SU-DHL-6 (cell line): ENCODE results near the gene CLN6.

ENCODE experiments used
- H2AFZ ChIP-seq: fragments of 200-600 bp; sonication (generic); 2 replicates; pipeline ENCODE4 v1.6.1; 2014; ENCODE audit warnings: low read depth, mild to moderate bottlenecking, moderate library complexity, mixed read lengths, antibody characterized with exemption, low read length; ENCODE audit not compliant: severe bottlenecking
- H3F3A ChIP-seq: fragments of 200-600 bp; shearing (Covaris generic); 2 replicates; pipeline ENCODE4 v1.6.0; 2016; ENCODE audit warnings: antibody characterized with exemption, mild to moderate bottlenecking; ENCODE audit not compliant: insufficient read depth
- H3K27ac ChIP-seq: fragments of 200-600 bp; sonication (generic); 2 replicates; pipeline ENCODE4 v1.5.1; 2016; ENCODE audit warnings: low read depth, mild to moderate bottlenecking, low read length, moderate library complexity, mixed read lengths
- H3K27me3 ChIP-seq: fragments of 200-600 bp; sonication (generic), shearing (Covaris generic); 2 replicates; pipeline ENCODE4 v1.6.0; 2014; ENCODE audit warnings: mild to moderate bottlenecking, low read length
- H3K36me3 ChIP-seq: fragments of 200-600 bp; sonication (generic); 2 replicates; pipeline ENCODE4 v1.6.1; 2014; ENCODE audit warnings: mild to moderate bottlenecking, low read length, mixed read lengths
- H3K4me2 ChIP-seq: fragments of 300-600, 200-600 bp; shearing (Covaris generic), sonication (generic); 2 replicates; pipeline ENCODE4 v1.6.0; 2014; ENCODE audit warnings: low read length, low read depth, mild to moderate bottlenecking; ENCODE audit not compliant: poor library complexity, severe bottlenecking
- H3K4me3 ChIP-seq: fragments of 200-600 bp; sonication (generic); 2 replicates; pipeline ENCODE4 v1.5.1; 2014; ENCODE audit warnings: antibody characterized with exemption, low read length, mild to moderate bottlenecking, mixed read lengths; ENCODE audit not compliant: insufficient read depth, poor library complexity, severe bottlenecking
- H3K79me2 ChIP-seq: fragments of 200-600 bp; sonication (generic); 2 replicates; pipeline ENCODE4 v1.6.1; 2014; ENCODE audit warnings: mild to moderate bottlenecking, low read length, moderate library complexity; ENCODE audit not compliant: insufficient read depth
- H3K9ac ChIP-seq: fragments of 200-600 bp; sonication (generic); 2 replicates; pipeline ENCODE4 v1.7.0; 2014; ENCODE audit warnings: mild to moderate bottlenecking, low read length
- H3K9me2 ChIP-seq: fragments of 200-600 bp; sonication (generic); replicated peaks from 2 replicates; pipeline ENCODE4 v1.6.1; 2014; ENCODE audit warnings: low read length; ENCODE audit not compliant: insufficient read depth
- H3K9me3 ChIP-seq: fragments of 200-600 bp; sonication (generic); 2 replicates; pipeline ENCODE4 v1.6.1; 2014; ENCODE audit warnings: low read length, mixed read lengths; ENCODE audit not compliant: insufficient read depth
- H4K20me1 ChIP-seq: fragments of 200-600 bp; sonication (generic); 2 replicates; pipeline ENCODE4 v1.6.1; 2014; ENCODE audit warnings: low read depth, mild to moderate bottlenecking, antibody characterized with exemption, low read length, moderate library complexity, mixed read lengths
- CTCF ChIP-seq: fragments of 200-600 bp; sonication (generic); IDR thresholded peaks from one replicate; pipeline ENCODE4 v1.5.1; 2017; ENCODE audit warnings: antibody characterized with exemption, mild to moderate bottlenecking, low read length, moderate library complexity; ENCODE audit not compliant: insufficient read depth, poor library complexity, severe bottlenecking
- EZH2phosphoT487 ChIP-seq: fragments of 200-600 bp; sonication (generic), shearing (Covaris generic); conservative IDR thresholded peaks from 2 replicates; pipeline ENCODE4 v1.6.1; 2018; ENCODE audit warnings: mild to moderate bottlenecking, antibody characterized with exemption, low read length, moderate library complexity, mixed read lengths

CLN6 gene

GRCh38 chr15:68277603-68278344 is 48.2 kb upstream of the CLN6 start, which contains the start of gene FEM1B:
Gene FEM1B (plus strand): TSS chr15:68277745. CDS start chr15:68278418, 673 bp downstream.
- Histone ChIP-seq H3K36me3 (0 out of 2 replicates have a peak, but pooled peaks cover 1% of the 10 kb centered on the region), H3K9ac (peak within 1 kb of the TSS; percentile 85), H3K79me2 (peaks cover 48% of the 10 kb centered on the region), H3K27ac (peak within 1 kb of the TSS; percentile 93), H3K27me3 (no peaks in the 10 kb centered on the region), H3K9me2 (no peaks in the 10 kb centered on the region), H3F3A (peaks cover 11% of the 10 kb centered on the region), H4K20me1 (peaks cover 23% of the 10 kb centered on the region), H3K4me3 (peak within 1 kb of the TSS; percentile 76), H3K9me3 (no peaks in the 10 kb centered on the region), H2AFZ (peak within 1 kb of the TSS; percentile 100), H3K4me2 (peak within 1 kb of the TSS; percentile 97)
- TF ChIP-seq CTCF (no peak), EZH2phosphoT487 (no peak)

- Histone ChIP-seq H3K9me2 (no peaks in the 10 kb centered on the region), H4K20me1 (peaks cover 17% of the 10 kb centered on the region), H3K27me3 (no peaks in the 10 kb centered on the region), H3K4me3 (peak overlapping the region; percentile 76), H3K27ac (peak overlapping the region; percentile 93), H3K9me3 (no peaks in the 10 kb centered on the region), H2AFZ (peak overlapping the region; percentile 100), H3K79me2 (peaks cover 42% of the 10 kb centered on the region), H3K9ac (peak overlapping the region; percentile 85), H3F3A (peaks cover 11% of the 10 kb centered on the region; the same call in 1 of the 2 replicates), H3K4me2 (peak overlapping the region; percentile 97), H3K36me3 (no peaks in the 10 kb centered on the region)
- no peak for TF ChIP-seq CTCF
- TF ChIP-seq EZH2phosphoT487: no peak
Observed at GRCh38 chr15:68277131-68277602, 47.6 kb upstream of the CLN6 start.

GRCh38 chr15:68276668-68277067 is 47.1 kb upstream of the CLN6 start:
- Histone ChIP-seq H3K9me2 (no peaks in the 10 kb centered on the region), H3K4me2 (peak overlapping the region; percentile 97), H2AFZ (peak overlapping the region; percentile 100), H4K20me1 (peaks cover 16% of the 10 kb centered on the region), H3K27ac (no peak overlapping the region), H3K9ac (peak overlapping the region; percentile 85), H3K4me3 (peak overlapping the region; percentile 76), H3K9me3 (no peaks in the 10 kb centered on the region), H3K36me3 (no peaks in the 10 kb centered on the region), H3K27me3 (no peaks in the 10 kb centered on the region), H3F3A (peaks cover 11% of the 10 kb centered on the region; the same call in 1 of the 2 replicates), H3K79me2 (peaks cover 37% of the 10 kb centered on the region)
- TF ChIP-seq EZH2phosphoT487: no peak
- TF ChIP-seq CTCF: no peak
